OCI-LY7 (cell line): ENCODE measurements around the gene SIPA1L3. TPM values are rescaled to one million over a fixed set of nuclear protein-coding genes. Genes with fewer than 3 reads are reported as not detected.

Experiments used
- BruUV-seq: library from RNA; stranded (reverse); fragments of 400-500 nt; replicated peaks from 2 replicates; lab custom pipeline; 2021; lab: Mats Ljungman, UMichigan
- CTCF ChIA-PET: fragments of 300-600 bp; sonication (Branson Sonifier 250); formaldehyde crosslinking; loops from one replicate; lab custom pipeline; 2022; ENCODE audit warnings: antibody characterized with exemption; ENCODE audit not compliant: unreplicated experiment; lab: Charles Lee
- POLR2A ChIA-PET: fragments of 300-600 bp; sonication (Branson Sonifier 250); formaldehyde crosslinking; loops from one replicate; lab custom pipeline; 2022; ENCODE audit warnings: antibody characterized with exemption; lab: Charles Lee
- DNase-seq: peaks from one replicate; pipeline ENCODE4 v3.0.0-alpha.2; 2015; ENCODE audit warnings: low spot score
- H2AFZ ChIP-seq: fragments of 200-600 bp; sonication (generic), shearing (Covaris generic); 2 replicates; pipeline ENCODE4 v1.6.1; 2014; ENCODE audit warnings: mild to moderate bottlenecking, antibody characterized with exemption, low read length, moderate library complexity
- H3K27ac ChIP-seq: fragments of 200-600 bp; sonication (generic); 2 replicates; pipeline ENCODE4 v1.5.1; 2014; ENCODE audit warnings: mixed run types, low read depth, mild to moderate bottlenecking, moderate library complexity, low read length, inconsistent platforms; ENCODE audit not compliant: poor library complexity, severe bottlenecking
- H3K36me3 ChIP-seq: fragments of 200-600 bp; sonication (generic); 2 replicates; pipeline ENCODE4 v1.6.1; 2014; ENCODE audit warnings: mild to moderate bottlenecking, antibody characterized with exemption, low read length, moderate library complexity, mixed read lengths; ENCODE audit not compliant: insufficient read depth
- H3K4me1 ChIP-seq: fragments of 200-600 bp; sonication (generic); 2 replicates; pipeline ENCODE4 v1.5.1; 2014; ENCODE audit warnings: mild to moderate bottlenecking, low read length; ENCODE audit not compliant: insufficient read depth, poor library complexity, severe bottlenecking
- H3K4me2 ChIP-seq: fragments of 200-600 bp; sonication (generic); 2 replicates; pipeline ENCODE4 v1.6.1; 2014; ENCODE audit warnings: mild to moderate bottlenecking, low read length
- H3K4me3 ChIP-seq: fragments of 200-600 bp; sonication (generic); 2 replicates; pipeline ENCODE4 v1.5.1; 2014; ENCODE audit warnings: mild to moderate bottlenecking, low read depth, low read length; ENCODE audit not compliant: poor library complexity, severe bottlenecking
- H3K79me2 ChIP-seq: fragments of 200-600 bp; sonication (generic); 2 replicates; pipeline ENCODE4 v1.6.1; 2016; ENCODE audit warnings: low read depth, mild to moderate bottlenecking, low read length, moderate library complexity, mixed read lengths; ENCODE audit not compliant: insufficient read depth
- H3K9me2 ChIP-seq: fragments of 200-600 bp; sonication (generic); 2 replicates; pipeline ENCODE4 v1.6.1; 2016; ENCODE audit warnings: mild to moderate bottlenecking, low read length, mixed read lengths; ENCODE audit not compliant: insufficient read depth
- H3K9me3 ChIP-seq: fragments of 200-600 bp; sonication (generic); 2 replicates; pipeline ENCODE4 v1.6.1; 2014; ENCODE audit warnings: mild to moderate bottlenecking, mixed run types, low read length, mixed read lengths
- H4K20me1 ChIP-seq: fragments of 200-600 bp; sonication (generic); 2 replicates; pipeline ENCODE4 v1.6.1; 2014; ENCODE audit warnings: mild to moderate bottlenecking, antibody characterized with exemption, low read length, moderate library complexity, mixed read lengths; ENCODE audit not compliant: insufficient read depth
- CTCF ChIP-seq: fragments of 200-600 bp; sonication (generic); conservative IDR thresholded peaks from 2 replicates; pipeline ENCODE4 v1.5.1; 2014; ENCODE audit warnings: mild to moderate bottlenecking, antibody characterized with exemption, low read length, moderate library complexity, mixed read lengths
- EZH2phosphoT487 ChIP-seq: fragments of 200-600 bp; sonication (generic); IDR thresholded peaks from 2 replicates; pipeline ENCODE4 v1.6.1; 2018; ENCODE audit warnings: low read depth, borderline replicate concordance, mild to moderate bottlenecking, mixed run types, antibody characterized with exemption, low read length, moderate library complexity, mixed read lengths
- intact Hi-C: fragments of 100-400 bp; cut with micrococcal nuclease; formaldehyde crosslinking; loops from one replicate; pipeline ENCODE4 v1.10.0; 2022; ENCODE audit not compliant: unreplicated experiment
- total RNA-seq, 2 experiments: library from RNA; depleted of rRNA in 1 of 2; stranded (reverse); fragments of >200 nt in 1 of 2; shearing (Covaris generic) in 1 of 2; gene quantifications; 2 replicates each; pipeline ENCODE4 v1.2.3, GENCODE V29; 2014 to 2022

Gene SIPA1L3
- total RNA-seq, 2 experiments from 2014 or later = 21.2 to 84.4 TPM

DNA sequence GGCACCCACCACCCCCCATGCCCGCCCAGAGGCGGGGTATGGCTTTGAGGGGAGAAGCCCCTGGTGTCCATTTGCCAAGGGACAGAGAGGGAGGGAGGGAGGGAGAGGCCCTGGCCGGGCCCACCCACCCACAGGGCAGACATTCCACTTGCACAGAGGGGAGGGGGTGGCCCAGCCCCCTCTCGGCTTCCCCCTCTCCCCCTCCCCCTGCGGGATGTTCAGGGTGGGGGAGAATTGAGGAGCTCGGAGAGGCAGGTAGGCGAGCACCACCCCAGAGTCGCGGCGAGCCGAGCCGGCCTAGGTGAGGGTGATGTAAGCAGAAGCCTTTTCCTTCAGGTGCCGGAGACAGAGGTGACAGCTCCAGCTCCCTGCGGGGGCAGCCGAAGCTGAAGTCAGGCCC lies 304.8 kb downstream of the SIPA1L3 start:
- H3K4me3 ChIP-seq = no peak overlapping the region
- no peaks in the 10 kb centered on the region for H4K20me1 ChIP-seq
- BruUV-seq = no TSS peak
- H3K27ac ChIP-seq = no peak overlapping the region
- DNase-seq = no peak
- no peaks in the 10 kb centered on the region for H3K9me3 ChIP-seq
- H3K9me2 ChIP-seq = no peaks in the 10 kb centered on the region
- H2AFZ ChIP-seq = no peak overlapping the region
- intact Hi-C loops = no loop called here
- TF ChIP-seq CTCF (no peak), EZH2phosphoT487 (no peak)
- H3K4me2 ChIP-seq = no peak overlapping the region
- POLR2A ChIA-PET = no interaction called here
- H3K79me2 ChIP-seq = no peaks in the 10 kb centered on the region
- H3K36me3 ChIP-seq = no peaks in the 10 kb centered on the region
- no peaks in the 10 kb centered on the region for H3K4me1 ChIP-seq
- CTCF ChIA-PET = no interaction called here

DNA sequence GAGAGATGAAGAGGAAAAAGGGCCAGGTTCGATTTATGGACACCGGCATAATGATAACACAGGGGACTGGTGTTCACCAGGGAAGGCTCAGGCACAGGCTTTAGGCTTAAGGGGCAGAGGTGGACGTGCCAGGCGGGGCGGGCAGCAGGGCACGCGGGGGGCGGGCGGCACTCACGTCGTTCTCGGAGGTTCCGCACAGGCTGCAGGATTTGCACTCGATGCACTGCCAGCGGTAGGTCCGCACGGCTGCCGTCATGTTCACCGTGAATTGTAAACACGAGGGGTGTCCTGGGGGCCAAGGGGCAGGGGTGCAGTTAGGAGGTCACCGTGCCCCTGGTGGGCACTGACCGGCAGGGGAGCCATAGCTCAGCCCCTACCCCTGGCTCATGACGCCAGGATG lies 306.5 kb downstream of the SIPA1L3 start:
- no peaks in the 10 kb centered on the region for H3K9me2 ChIP-seq
- CTCF ChIA-PET = no interaction called here
- intact Hi-C loops = no loop called here

More for the DNA sequence above, 306.5 kb downstream of the SIPA1L3 start:
- TF ChIP-seq CTCF = no peak
- no peak for TF ChIP-seq EZH2phosphoT487
- POLR2A ChIA-PET = no interaction called here
- H3K4me1 ChIP-seq = no peaks in the 10 kb centered on the region
- no peak overlapping the region for H2AFZ ChIP-seq
- no peak overlapping the region for H3K4me3 ChIP-seq
- no peaks in the 10 kb centered on the region for H3K79me2 ChIP-seq
- H4K20me1 ChIP-seq = no peaks in the 10 kb centered on the region
- H3K9me3 ChIP-seq = no peaks in the 10 kb centered on the region
- no peak overlapping the region for H3K27ac ChIP-seq
- peaks cover 3% of the 10 kb centered on the region; the same call in 1 of the 2 replicates for H3K36me3 ChIP-seq
- no TSS peak for BruUV-seq
- no peak for DNase-seq
- no peak overlapping the region for H3K4me2 ChIP-seq
